ENCODE data around the gene ADGRG6. TPM values are rescaled to one million over a fixed set of nuclear protein-coding genes. Genes with fewer than 3 reads are reported as not detected.

Gene ADGRG6
- total RNA-seq, 4 donors from 2014 or later, result 15.7 to 75.2 (median 19.2) TPM

GRCh38 chr6:142353690-142354089 lies 51.9 kb downstream of the ADGRG6 start:
- no peak for DNase-seq
- in situ Hi-C loops (cut with MboI; ENCODE audit: low pct_ligation_motif_present in 1 of 4, low pct_unique_long_range_greater_than_20kb in 1 of 4, low sequenced_read_pairs in 3 of 4), result no loop called here
- Histone ChIP-seq H3K27me3 (no peaks in the 10 kb centered on the region), H3K4me3 (no peak overlapping the region), H3K9me3 (peaks cover 0 to 9% of the 10 kb centered on the region in 2 donors), H3K36me3 (no peaks in the 10 kb centered on the region), H3K4me1 (no peaks in the 10 kb centered on the region), H3K27ac (no peak overlapping the region)
- TF ChIP-seq, protein P1, sequence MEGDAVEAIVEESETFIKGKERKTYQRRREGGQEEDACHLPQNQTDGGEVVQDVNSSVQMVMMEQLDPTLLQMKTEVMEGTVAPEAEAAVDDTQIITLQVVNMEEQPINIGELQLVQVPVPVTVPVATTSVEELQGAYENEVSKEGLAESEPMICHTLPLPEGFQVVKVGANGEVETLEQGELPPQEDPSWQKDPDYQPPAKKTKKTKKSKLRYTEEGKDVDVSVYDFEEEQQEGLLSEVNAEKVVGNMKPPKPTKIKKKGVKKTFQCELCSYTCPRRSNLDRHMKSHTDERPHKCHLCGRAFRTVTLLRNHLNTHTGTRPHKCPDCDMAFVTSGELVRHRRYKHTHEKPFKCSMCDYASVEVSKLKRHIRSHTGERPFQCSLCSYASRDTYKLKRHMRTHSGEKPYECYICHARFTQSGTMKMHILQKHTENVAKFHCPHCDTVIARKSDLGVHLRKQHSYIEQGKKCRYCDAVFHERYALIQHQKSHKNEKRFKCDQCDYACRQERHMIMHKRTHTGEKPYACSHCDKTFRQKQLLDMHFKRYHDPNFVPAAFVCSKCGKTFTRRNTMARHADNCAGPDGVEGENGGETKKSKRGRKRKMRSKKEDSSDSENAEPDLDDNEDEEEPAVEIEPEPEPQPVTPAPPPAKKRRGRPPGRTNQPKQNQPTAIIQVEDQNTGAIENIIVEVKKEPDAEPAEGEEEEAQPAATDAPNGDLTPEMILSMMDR (IDR thresholded peaks at IDR 0.05), result no peak
- TF ChIP-seq EP300 (IDR thresholded peaks at IDR 0.05; ENCODE audit: low read depth), result no peak
- TF ChIP-seq POLR2AphosphoS5 (IDR thresholded peaks at IDR 0.05), result no peak
- no peak for TF ChIP-seq POLR2A (IDR thresholded peaks at IDR 0.05)
- intact Hi-C loops (cut with DNase I; ENCODE audit: low total_unique reads), result no loop called here
- WGBS, 2 donors (ENCODE audit: low coverage in 1 of 2), result 66 to 73% methylated on average over 2 of the region's 2 CpGs

- Histone ChIP-seq H3K4me3 (no peak overlapping the region), H3K9me3 (peaks cover 0 to 9% of the 10 kb centered on the region in 2 donors), H3K4me1 (no peaks in the 10 kb centered on the region), H3K27me3 (no peaks in the 10 kb centered on the region), H3K36me3 (no peaks in the 10 kb centered on the region), H3K27ac (no peak overlapping the region)
- WGBS, 2 donors (ENCODE audit: low coverage in 1 of 2), result 84 to 86% methylated on average over 3 of the region's 3 CpGs
- in situ Hi-C loops (cut with MboI; ENCODE audit: low pct_ligation_motif_present in 1 of 4, low pct_unique_long_range_greater_than_20kb in 1 of 4, low sequenced_read_pairs in 3 of 4) (no loop called here), intact Hi-C loops (cut with DNase I; ENCODE audit: low total_unique reads) (no loop called here)
- no peak for DNase-seq
- no peak for TF ChIP-seq EP300 (IDR thresholded peaks at IDR 0.05; ENCODE audit: low read depth)
- no peak for TF ChIP-seq POLR2AphosphoS5 (IDR thresholded peaks at IDR 0.05)
- TF ChIP-seq POLR2A (IDR thresholded peaks at IDR 0.05), result no peak
- TF ChIP-seq, protein P1 (IDR thresholded peaks at IDR 0.05), result no peak
Observed at GRCh38 chr6:142354650-142355049, 52.8 kb downstream of the ADGRG6 start.

GRCh38 chr6:142355520-142356174 lies 53.8 kb downstream of the ADGRG6 start:
- H3K4me3 ChIP-seq, result no peak overlapping the region
- H3K36me3 ChIP-seq, result no peaks in the 10 kb centered on the region
- no peak for DNase-seq
- no peak overlapping the region for H3K27ac ChIP-seq
- in situ Hi-C loops (cut with MboI; ENCODE audit: low pct_ligation_motif_present in 1 of 4, low pct_unique_long_range_greater_than_20kb in 1 of 4, low sequenced_read_pairs in 3 of 4) (no loop called here), intact Hi-C loops (cut with DNase I; ENCODE audit: low total_unique reads) (no loop called here)
- H3K27me3 ChIP-seq, result no peaks in the 10 kb centered on the region
- H3K4me1 ChIP-seq, result no peaks in the 10 kb centered on the region
- WGBS, 2 donors (ENCODE audit: low coverage in 1 of 2), result 64 to 73% methylated on average over 5 to 7 of the region's 7 CpGs
- TF ChIP-seq POLR2A (IDR thresholded peaks at IDR 0.05) (no peak), EP300 (IDR thresholded peaks at IDR 0.05; ENCODE audit: low read depth) (no peak), POLR2AphosphoS5 (IDR thresholded peaks at IDR 0.05) (no peak)
- TF ChIP-seq, protein P1 (IDR thresholded peaks at IDR 0.05), result no peak
- peaks cover 0 to 9% of the 10 kb centered on the region in 2 donors for H3K9me3 ChIP-seq

GRCh38 chr6:142356201-142356883 lies 54.5 kb downstream of the ADGRG6 start:
- Histone ChIP-seq H3K27ac (no peak overlapping the region), H3K4me1 (no peaks in the 10 kb centered on the region), H3K9me3 (peaks cover 0 to 4% of the 10 kb centered on the region in 2 donors), H3K36me3 (no peaks in the 10 kb centered on the region), H3K4me3 (no peak overlapping the region), H3K27me3 (no peaks in the 10 kb centered on the region)
- 60 to 62% methylated on average over 4 to 5 of the region's 5 CpGs for WGBS, 2 donors (ENCODE audit: low coverage in 1 of 2)
- in situ Hi-C loops (cut with MboI; ENCODE audit: low pct_ligation_motif_present in 1 of 4, low pct_unique_long_range_greater_than_20kb in 1 of 4, low sequenced_read_pairs in 3 of 4), result no loop called here
- intact Hi-C loops (cut with DNase I; ENCODE audit: low total_unique reads), result no loop called here
- DNase-seq, result no peak
- TF ChIP-seq, protein P1 (IDR thresholded peaks at IDR 0.05), result no peak
- TF ChIP-seq POLR2A (IDR thresholded peaks at IDR 0.05), result no peak
- TF ChIP-seq POLR2AphosphoS5 (IDR thresholded peaks at IDR 0.05), result no peak
- no peak for TF ChIP-seq EP300 (IDR thresholded peaks at IDR 0.05; ENCODE audit: low read depth)
